GM19328 (cell line): ENCODE measurements around the gene TTC4.

Source experiments
- ATAC-seq: cut with Tn5 transposase; IDR thresholded peaks from one replicate; pipeline ENCODE4 v1.9.1; 2021; ENCODE audit warnings: mild to moderate bottlenecking, moderate library complexity; ENCODE audit not compliant: unreplicated experiment

TTC4 gene

GRCh38 chr1:54703471-54703870 is 12.2 kb upstream of the TTC4 start:
- ATAC-seq: no peak

- ATAC-seq: no peak
These were observed 10.5 kb upstream of the TTC4 start for GRCh38 chr1:54705153-54705552.

GRCh38 chr1:54706419-54706818 is 9.2 kb upstream of the TTC4 start:
- no peak for ATAC-seq

- ATAC-seq: no peak
These were observed 7.3 kb upstream of the TTC4 start for GRCh38 chr1:54708385-54708784.

DNA sequence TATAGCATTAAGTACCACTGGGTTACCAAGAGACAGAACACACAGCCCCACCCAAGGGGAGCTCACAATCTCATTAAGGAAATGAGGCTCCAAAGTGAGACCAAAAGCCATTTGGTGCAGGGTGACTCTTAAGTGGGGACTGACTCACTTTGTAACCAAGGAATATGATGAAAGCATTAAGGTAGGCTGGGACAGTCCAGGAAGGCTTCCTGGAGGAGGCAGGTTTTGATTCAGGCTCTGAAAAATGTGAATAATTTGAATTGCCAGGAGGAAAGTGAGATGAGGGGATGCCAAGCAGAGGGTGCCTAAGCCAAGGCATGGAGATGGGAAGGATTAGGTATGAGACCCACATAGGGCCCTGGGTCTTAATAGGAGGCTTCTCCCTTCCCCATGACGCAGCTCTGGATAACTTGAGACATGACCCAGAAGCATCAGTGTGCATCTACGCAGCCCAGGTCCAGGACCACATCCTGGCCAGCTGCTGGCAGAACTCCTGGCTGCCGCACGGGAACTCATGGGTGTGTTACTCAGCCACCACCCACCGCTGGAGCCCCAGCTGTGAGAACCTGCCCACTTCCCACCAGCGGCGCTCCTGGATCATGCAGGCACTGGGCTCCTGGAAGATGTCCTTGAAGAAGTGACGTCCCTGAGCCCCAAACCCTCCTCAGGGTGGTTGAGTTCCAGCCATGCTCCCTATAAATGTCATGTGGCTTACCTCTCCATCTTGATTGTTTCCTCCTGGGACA is 5.9 kb upstream of the TTC4 start:
- no peak for ATAC-seq

- no peak for ATAC-seq
These were observed 5.2 kb upstream of the TTC4 start for GRCh38 chr1:54710434-54710833.

DNA sequence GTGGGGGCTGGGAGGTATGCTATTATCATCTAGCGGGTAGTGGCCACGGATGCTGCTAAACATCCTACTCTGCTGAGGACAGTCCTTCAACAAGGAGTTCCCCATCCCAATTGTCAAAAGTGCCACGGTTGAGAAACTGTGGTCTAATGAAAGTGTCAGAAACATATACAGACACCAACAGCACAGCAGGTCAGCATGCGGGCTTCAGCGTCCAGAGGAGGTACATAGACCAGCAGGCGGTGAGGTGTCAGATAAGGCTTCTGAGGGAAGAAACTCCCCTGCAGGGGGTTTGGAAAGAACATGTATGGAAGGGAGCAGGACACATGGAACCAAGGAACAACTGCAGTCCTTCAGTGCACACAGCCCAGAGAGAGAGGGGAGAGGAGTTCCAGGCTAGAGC is 4.8 kb upstream of the TTC4 start:
- ATAC-seq: no peak

DNA sequence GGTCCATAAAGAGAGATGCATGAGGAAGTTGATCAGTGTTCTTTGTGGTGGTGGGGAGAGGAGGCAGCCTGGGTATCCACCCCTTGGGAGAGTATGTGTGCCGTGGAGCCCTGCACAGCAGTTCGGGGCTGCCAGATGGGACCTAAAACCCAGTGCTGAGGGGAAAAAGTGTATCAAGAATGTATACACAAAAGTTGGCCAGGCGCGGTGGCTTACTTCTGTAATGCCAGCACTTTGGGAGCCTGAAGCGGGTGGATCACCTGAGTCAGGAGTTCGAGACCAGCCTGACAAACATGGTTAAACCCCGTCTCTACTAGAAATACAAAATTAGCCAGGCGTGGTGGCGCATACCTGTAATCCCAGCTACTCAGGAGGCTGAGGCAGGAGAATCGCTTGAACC is 4.1 kb upstream of the TTC4 start:
- ATAC-seq: no peak

DNA sequence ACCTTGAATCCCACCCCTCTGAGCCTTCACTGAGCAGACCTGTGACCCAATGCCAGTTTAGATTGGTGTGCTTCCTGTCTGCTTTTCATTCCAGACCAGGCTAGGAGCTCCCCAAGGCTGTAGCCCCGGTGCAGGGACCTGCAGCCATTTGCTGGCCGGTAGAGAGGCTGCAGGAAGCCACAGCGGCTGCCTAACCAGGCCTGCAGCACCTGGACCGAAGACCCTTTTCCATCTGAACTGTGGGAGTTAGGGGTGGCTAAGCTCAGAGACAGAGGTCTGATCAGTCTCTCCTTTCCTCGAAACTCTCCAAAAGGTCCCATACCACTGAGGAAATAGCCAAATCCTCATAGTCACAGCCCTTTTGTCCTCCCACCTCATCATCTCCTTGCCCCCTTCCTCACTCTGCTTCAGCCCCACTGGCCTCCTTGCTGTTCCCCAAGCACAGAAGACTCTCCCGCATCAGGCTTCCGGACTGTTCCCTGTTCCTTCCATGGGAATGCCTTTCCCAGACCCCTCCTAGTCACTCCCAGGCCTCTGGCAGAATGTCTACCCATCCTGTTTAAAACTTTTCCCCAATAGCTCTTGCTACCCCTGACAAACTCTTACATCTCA is 674 bp upstream of the TTC4 start:
- ATAC-seq: no peak

DNA sequence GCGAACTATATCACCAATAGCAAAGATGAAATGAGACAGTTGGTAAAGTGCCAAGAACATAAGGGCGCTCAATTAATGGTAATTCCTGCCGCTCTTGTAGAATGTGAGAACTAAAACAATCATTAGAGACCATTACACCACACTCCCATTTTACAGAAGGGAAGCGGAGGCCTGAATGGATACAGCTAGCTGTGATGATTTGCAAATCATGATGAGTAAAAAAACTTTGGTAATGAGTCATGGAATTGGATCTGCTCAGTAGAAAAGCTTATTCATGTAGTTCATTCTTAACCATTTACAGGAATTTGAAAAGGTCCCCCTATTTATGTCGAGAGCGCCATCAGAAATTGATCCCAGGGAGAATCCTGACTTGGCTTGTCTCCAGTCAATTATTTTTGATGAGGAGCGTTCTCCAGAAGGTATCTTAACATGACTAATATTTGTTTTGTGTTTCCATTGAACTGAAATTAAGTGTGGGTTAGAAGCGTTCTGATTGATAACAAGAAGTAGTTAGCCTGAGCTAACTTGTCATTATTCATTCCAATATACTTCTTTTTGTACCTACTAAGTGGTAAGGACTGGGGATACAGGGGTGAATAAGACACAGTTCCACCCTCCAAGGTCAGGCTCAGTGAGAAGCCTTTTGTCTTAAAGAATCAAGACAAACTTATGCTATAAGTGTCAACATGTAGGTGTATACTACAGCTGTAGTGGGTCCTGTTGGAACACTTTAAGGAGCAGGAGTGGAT is 812 bp downstream of the TTC4 start:
- no peak for ATAC-seq

- no peak for ATAC-seq
These were observed 6.1 kb downstream of the TTC4 start for GRCh38 chr1:54721719-54722118.

- no peak for ATAC-seq
These were observed 8.3 kb downstream of the TTC4 start for GRCh38 chr1:54723985-54724384.

GRCh38 chr1:54724771-54725170 is 9.1 kb downstream of the TTC4 start:
- no peak for ATAC-seq

DNA sequence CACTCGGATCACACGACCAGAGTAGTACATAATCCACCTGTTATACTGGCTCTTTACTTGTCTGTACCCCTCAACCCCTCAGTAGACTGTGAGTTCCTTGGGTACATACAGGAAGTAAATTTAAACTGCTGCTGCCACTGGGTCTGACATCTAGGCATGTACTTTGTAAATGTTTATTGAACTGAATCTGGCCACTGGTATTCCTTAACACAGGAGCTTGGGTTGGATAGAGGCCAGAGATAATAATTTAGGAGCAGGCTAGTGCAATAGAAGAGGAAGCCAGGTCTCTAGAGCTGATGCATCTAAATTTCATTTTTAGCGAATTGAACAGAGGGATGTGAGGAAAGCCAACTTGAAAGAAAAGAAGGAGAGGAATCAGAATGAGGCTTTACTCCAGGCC is 12.4 kb downstream of the TTC4 start:
- ATAC-seq: no peak

GRCh38 chr1:54736685-54737084 is 21.0 kb downstream of the TTC4 start:
- no peak for ATAC-seq

DNA sequence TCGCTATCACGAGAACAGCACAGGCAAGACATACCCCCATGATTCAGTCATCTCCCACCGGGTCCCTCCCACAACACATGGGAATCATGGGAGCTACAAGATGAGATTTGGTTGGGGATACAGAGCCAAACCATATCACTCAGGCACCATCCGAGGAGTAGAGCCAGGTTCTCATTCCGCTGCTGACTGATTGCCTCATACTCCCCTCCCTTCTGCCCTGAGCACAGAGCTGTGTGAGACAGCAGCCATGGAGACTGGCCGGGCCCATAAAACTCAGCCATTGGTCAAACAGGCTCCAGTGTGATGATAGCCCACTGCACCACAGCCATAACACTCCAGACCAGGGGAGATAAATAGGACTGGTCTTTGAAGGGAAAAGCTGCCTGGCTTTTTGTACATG is 22.6 kb downstream of the TTC4 start:
- ATAC-seq: no peak

DNA sequence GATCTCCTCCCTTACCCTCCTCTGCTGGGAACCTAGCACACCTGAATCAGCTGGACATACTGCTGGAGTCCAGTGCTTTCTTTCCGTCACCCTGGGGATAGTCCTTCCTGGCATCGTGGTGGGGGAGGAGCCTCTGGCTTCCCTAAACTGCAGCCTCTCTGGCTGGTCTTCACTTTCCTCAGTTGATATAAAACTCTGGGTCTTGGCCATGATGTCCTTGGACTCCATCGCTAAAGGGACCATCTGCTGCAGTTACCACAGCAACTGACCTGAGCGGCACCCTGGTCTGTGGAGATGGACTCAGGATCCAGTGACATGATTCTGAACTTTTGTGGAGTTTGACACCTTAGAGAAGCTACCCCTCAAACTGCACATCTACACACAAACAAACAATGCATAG is 25.9 kb downstream of the TTC4 start:
- ATAC-seq: no peak

GRCh38 chr1:54742282-54742681 is 26.6 kb downstream of the TTC4 start:
- ATAC-seq: no peak

- ATAC-seq: no peak
These were observed 28.0 kb downstream of the TTC4 start for GRCh38 chr1:54743416-54744226.

DNA sequence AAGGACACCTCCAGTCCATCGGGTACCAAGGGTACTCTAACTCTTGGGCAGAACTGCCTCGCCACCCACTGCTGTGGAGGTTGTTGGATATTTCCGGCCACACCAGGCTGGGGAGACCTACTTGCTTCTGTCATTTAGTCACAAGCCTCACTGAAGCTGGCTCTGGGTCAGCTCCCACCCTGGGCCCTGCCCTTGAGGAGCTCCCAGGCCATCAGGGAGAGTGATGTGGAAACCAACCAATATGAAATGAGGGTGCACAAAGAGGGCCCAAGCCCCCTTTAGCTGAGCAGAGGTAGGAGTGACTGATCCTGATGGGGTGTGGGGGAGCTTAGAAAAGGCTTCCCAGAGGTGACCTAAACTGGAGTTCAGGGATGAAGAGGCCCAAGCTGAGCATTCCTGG is 29.0 kb downstream of the TTC4 start:
- no peak for ATAC-seq

DNA sequence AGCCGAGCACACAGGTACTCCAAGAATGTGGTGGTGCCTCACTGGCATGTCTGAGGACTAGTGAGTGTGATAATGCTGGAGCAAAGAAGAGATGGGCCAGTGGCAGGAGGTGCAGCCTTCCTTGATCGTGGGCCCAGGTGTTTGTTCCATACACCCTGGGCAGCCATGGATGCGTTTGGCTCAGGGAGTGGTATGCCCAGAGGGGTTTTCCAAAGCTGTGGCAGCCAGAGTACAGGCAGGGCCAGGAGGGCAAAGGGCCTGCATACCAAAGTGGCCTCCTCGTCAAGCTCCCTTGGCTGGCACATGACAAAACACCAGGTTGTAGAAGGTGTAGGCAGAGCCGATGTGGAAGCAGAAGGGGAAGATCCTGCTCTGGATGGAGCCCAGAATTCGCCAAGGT is 29.6 kb downstream of the TTC4 start:
- ATAC-seq: no peak
